ENCODE data around the gene ULBP2.
"Not testable (repeated sequence)": the region's sequence is repeated elsewhere in the genome, so short reads cannot be mapped to it uniquely, and the experiment has no call there.

The ULBP2 gene

DNA sequence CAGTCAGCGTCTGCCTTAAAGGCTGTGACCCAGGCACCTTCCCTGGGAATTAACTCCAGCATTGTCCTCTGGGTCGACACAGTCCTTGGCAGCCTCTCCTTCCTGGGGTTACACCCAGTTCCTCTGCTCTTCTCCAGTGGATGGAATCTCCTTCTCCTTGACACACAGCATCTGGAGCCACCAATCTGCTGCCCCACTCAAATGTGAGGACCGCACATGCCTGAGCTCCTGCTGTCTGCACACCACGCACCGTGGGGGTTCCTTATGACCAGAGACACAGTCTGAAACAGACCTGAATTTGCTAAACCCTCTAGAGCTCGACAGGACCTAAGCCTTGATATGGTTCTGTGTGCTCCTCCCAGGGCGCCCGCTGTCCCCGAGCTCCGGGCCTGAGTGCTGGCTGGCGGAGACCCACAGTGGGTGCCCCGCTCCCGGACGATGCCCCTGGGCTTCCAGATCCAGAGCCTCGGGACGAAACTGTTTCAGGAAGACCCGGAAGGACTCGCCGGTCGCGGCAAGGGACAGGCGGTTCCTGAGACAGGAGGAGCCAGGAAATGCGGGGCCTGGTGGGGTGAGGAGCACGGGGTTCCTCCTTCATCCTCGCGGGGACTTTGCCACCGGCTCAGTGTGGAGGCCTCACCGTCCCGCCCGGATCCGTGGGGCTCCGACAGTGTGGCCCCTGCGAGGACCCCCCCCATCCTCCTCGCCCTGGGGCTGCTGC is 16.4 kb upstream of the ULBP2 start:
- no peak overlapping the region for H3K4me3 ChIP-seq (IDR thresholded peaks at IDR 0.05; ENCODE audit: insufficient read depth, low read depth, low read length)
- no peak overlapping the region for H3K27ac ChIP-seq
- TF ChIP-seq, protein P1, sequence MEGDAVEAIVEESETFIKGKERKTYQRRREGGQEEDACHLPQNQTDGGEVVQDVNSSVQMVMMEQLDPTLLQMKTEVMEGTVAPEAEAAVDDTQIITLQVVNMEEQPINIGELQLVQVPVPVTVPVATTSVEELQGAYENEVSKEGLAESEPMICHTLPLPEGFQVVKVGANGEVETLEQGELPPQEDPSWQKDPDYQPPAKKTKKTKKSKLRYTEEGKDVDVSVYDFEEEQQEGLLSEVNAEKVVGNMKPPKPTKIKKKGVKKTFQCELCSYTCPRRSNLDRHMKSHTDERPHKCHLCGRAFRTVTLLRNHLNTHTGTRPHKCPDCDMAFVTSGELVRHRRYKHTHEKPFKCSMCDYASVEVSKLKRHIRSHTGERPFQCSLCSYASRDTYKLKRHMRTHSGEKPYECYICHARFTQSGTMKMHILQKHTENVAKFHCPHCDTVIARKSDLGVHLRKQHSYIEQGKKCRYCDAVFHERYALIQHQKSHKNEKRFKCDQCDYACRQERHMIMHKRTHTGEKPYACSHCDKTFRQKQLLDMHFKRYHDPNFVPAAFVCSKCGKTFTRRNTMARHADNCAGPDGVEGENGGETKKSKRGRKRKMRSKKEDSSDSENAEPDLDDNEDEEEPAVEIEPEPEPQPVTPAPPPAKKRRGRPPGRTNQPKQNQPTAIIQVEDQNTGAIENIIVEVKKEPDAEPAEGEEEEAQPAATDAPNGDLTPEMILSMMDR (conservative IDR thresholded peaks at IDR 0.05; ENCODE audit: low read depth, low read length), result no peak
- H3K4me2 ChIP-seq, result no peak overlapping the region; the same call in 1 of the 2 replicates
- no peaks in the 10 kb centered on the region for H3K36me3 ChIP-seq (ENCODE audit: insufficient read depth)
- H3K4me1 ChIP-seq (ENCODE audit: low read depth, poor library complexity, severe bottlenecking), result no peaks in the 10 kb centered on the region
- H2AFZ ChIP-seq (ENCODE audit: low read depth), result no peak overlapping the region
- no peaks in the 10 kb centered on the region for H4K20me1 ChIP-seq (ENCODE audit: insufficient read depth)
- H3K79me2 ChIP-seq (ENCODE audit: insufficient read depth, low read depth), result no peaks in the 10 kb centered on the region
- no peak overlapping the region for H3K9ac ChIP-seq
- peaks cover 57% of the 10 kb centered on the region for H3K27me3 ChIP-seq (ENCODE audit: insufficient read depth, low read depth)

DNA sequence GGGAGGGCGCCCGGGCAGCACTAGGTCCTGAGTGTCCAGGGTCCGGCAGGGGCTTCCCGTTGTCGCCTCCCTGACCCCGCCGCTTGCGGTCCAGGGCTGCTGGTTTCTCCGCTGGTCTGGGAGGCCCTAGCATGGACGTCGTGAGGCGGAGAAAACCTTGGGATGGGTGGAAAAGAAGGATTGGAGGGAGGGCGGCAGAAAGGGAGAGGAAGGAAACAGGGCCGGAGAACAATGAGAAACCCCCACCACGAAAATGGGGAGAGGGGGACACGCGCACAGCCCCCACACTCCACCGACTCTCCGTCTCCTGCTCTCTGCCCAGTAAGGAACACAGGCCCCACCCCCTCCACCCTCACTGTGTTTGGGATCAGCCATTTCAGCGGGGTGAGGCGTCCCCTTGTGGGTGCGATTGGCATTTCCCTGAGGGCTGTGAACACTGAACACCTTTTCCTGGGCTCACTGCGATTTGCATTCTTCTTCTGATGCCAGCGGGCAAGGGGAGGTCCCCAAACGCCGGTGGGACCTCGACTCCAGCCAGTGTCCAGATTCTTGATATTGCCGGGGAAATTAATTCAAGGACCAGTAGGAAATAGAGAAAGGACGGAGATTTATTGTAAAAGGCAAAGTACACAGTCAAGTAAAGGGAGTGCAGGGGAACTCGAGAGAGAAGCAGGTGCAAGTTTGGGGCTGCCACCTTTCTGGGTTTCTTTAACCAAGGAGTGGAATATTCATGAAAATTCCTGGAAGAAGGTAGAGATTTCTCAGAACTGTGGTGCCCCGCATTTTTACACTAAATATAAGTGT is 15.6 kb upstream of the ULBP2 start:
- Histone ChIP-seq H2AFZ (ENCODE audit: low read depth) (no peak overlapping the region; the same call in 1 of the 2 replicates), H3K4me3 (IDR thresholded peaks at IDR 0.05; ENCODE audit: insufficient read depth, low read depth, low read length) (no peak overlapping the region), H3K9ac (no peak overlapping the region)

DNA sequence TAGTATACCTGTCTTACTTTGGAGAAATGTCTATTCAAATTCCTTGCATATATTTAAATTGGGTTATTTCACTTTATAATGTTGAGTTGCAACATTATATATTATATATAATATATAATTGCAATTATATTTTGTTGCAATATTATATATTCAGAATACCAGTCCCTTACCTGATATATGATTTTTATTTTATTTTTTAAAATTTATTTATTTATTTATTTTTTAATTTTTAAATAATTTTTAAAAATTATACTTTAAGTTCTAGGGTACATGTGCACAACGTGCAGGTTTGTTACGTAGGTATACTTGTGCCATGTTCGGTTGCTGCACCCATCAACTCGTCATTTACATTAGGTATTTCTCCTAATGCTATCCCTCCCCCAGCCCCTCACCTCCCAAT is 14.8 kb upstream of the ULBP2 start:
- not testable (repeated sequence) for H3K4me2 ChIP-seq; H3K27ac ChIP-seq; H3K36me3 ChIP-seq (ENCODE audit: insufficient read depth); H3K9ac ChIP-seq; H3K79me2 ChIP-seq (ENCODE audit: insufficient read depth, low read depth); H3K4me1 ChIP-seq (ENCODE audit: low read depth, poor library complexity, severe bottlenecking); H4K20me1 ChIP-seq (ENCODE audit: insufficient read depth); H2AFZ ChIP-seq (ENCODE audit: low read depth); H3K4me3 ChIP-seq (IDR thresholded peaks at IDR 0.05; ENCODE audit: insufficient read depth, low read depth, low read length)
- peaks cover 59% of the 10 kb centered on the region; the same call in 1 of the 2 replicates for H3K27me3 ChIP-seq (ENCODE audit: insufficient read depth, low read depth)

More for the DNA sequence above, 15.6 kb upstream of the ULBP2 start:
- Histone ChIP-seq H3K27ac (no peak overlapping the region), H3K4me2 (peak overlapping the region; percentile 1; the same call in 1 of the 2 replicates), H3K79me2 (ENCODE audit: insufficient read depth, low read depth) (no peaks in the 10 kb centered on the region), H4K20me1 (ENCODE audit: insufficient read depth) (no peaks in the 10 kb centered on the region), H3K4me1 (ENCODE audit: low read depth, poor library complexity, severe bottlenecking) (no peaks in the 10 kb centered on the region), H3K36me3 (ENCODE audit: insufficient read depth) (no peaks in the 10 kb centered on the region), H3K27me3 (ENCODE audit: insufficient read depth, low read depth) (peaks cover 55% of the 10 kb centered on the region; the same call in 1 of the 2 replicates)
- TF ChIP-seq, protein P1 (conservative IDR thresholded peaks at IDR 0.05; ENCODE audit: low read depth, low read length), result peak; percentile 71

DNA sequence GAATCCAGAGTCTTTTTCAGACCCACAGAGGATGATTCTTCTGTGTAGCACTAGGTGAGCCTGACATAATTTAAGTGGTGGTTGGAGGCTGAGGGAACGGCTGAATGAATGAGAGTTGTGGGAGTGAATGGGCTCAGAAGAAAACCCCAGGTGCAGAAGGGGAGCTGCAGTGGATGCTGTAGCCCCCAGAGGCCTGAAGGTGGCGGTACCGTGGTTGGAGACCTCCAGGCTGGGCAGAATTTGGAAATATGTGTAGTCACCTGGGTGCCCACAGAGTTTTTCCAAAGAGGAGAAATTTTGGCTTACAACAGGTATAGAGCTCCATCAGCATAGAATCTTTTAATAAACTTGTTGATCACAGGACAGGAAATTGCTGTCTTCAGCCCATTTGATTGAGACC is 12.4 kb upstream of the ULBP2 start:
- H3K27me3 ChIP-seq (ENCODE audit: insufficient read depth, low read depth), result peaks cover 54% of the 10 kb centered on the region; the same call in 1 of the 2 replicates
- H3K79me2 ChIP-seq (ENCODE audit: insufficient read depth, low read depth), result no peaks in the 10 kb centered on the region
- H3K4me3 ChIP-seq (IDR thresholded peaks at IDR 0.05; ENCODE audit: insufficient read depth, low read depth, low read length), result no peak overlapping the region
- no peaks in the 10 kb centered on the region for H4K20me1 ChIP-seq (ENCODE audit: insufficient read depth)
- no peaks in the 10 kb centered on the region for H3K36me3 ChIP-seq (ENCODE audit: insufficient read depth)
- no peak overlapping the region for H3K4me2 ChIP-seq
- H3K27ac ChIP-seq, result no peak overlapping the region
- H3K4me1 ChIP-seq (ENCODE audit: low read depth, poor library complexity, severe bottlenecking), result no peaks in the 10 kb centered on the region
- H2AFZ ChIP-seq (ENCODE audit: low read depth), result no peak overlapping the region
- H3K9ac ChIP-seq, result no peak overlapping the region
- TF ChIP-seq, protein P1 (conservative IDR thresholded peaks at IDR 0.05; ENCODE audit: low read depth, low read length), result peak; percentile 50

Data from KMS-11 (cell line).